HG03066 (cell line): ENCODE results near the gene EMD.

Experiments used
- ATAC-seq: cut with Tn5 transposase; IDR thresholded peaks from one replicate; pipeline ENCODE4 v1.9.1; 2021; ENCODE audit warnings: low read depth; ENCODE audit not compliant: unreplicated experiment

EMD gene

DNA sequence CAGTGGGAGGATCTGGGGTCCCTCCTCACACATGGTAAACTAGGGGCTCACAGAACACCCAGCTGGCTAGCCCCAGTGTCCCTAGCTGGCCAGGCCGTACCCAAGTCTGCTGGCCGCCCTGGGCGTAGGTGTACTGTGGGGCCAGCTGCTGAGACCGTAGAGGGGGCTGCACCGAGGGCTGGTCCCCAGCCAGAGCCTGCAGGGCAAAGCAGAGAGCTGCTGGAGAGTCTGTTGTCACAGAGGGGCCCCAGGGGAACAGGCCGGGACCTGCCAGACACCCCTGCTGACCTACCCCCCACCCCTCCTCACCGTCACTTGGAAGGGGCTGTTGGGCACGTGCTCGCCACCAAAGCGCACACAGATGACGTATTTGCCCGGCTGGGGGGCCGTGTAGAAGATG, 24.6 kb upstream of the EMD start:
- ATAC-seq = no peak

DNA sequence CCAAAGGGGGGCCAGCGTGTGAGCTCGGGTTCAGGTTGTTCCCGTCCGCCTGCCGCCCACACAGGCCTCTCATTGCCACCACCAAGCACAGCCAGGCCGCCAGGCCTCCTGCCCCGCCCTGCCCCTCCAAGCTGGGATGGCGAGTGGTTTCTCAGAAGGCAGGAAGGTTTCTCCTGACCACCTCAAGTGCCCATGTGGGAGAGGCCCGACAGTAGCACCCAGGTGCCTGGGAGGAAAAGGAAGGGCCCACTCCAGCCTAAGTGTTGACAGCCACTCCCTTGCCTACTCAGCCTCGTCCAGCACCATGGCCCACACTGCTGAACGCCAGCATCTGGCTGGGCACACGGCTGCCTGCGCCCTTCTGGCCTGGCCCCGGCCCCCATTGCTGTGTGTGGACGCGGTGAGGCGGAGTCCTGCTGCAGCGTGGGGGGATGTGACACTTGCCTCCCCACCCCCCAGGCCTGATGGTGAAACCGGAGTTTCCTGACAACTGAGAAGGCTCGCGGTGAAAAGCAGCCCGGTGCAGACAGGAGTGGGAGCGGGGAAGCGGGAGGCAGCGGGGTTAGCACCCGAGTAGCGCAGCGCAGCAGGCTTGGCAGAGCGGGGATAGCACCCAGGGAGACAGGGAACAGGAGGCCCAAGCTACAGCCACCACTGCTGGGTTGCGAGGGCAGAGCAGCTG, 23.9 kb upstream of the EMD start:
- ATAC-seq = no peak

DNA sequence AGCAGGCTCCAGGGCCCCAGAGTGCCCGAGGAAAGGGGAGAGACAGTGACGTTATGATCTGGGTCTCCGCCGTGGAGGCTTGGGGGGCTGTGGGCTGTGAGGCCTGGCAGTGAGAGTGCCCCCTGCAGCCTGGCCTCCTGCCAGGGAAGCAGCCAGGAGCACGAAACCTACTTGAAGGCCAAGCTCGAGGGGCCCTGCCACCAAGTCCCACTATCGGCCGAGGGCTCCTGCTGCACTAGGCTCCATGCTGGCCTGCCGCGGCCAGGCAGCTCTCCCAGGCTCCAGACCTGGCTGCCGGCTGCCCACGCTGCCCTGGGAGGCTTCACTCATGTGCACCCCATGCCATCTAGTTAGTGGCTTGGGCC, 23.3 kb upstream of the EMD start:
- no peak for ATAC-seq

DNA sequence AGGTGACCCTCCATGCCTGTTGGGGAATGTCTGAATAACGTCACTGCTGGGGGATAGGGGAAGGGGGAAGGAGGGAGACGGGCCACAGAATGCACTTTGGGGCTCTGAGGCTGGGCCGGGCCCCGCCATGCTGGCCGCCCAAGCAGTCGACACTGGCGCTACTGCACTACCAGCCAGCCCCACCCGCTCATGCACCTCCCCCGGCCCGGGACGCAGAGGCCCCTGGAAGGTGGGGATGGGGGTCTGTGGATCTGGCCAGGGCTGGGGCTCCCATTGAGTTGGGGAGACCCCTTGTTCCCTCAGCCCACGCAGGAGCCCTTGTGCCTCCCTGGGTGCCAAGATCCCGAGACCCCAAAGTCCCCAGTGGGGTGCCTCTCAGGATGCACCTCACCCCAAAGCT, 22.5 kb upstream of the EMD start:
- no peak for ATAC-seq

DNA sequence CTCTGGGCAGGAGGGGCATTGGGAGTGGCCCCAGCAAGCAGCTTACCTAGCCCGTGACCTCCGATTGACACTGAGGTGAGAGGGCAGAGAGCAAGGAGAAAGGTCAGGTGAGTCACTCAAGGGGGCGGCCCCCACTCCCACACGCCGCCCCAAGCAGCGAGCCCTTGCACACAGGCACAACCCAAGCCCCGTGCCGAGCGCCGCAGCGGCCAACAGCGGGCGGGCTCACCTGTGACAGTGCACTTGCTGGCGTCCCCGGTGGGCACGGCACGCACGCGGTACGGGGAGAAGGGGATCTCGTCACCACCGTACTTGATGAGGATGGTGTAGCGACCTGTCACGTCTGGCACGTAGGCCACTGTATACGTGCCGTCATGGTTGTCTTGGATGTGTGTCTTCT, 21.9 kb upstream of the EMD start:
- ATAC-seq = no peak

DNA sequence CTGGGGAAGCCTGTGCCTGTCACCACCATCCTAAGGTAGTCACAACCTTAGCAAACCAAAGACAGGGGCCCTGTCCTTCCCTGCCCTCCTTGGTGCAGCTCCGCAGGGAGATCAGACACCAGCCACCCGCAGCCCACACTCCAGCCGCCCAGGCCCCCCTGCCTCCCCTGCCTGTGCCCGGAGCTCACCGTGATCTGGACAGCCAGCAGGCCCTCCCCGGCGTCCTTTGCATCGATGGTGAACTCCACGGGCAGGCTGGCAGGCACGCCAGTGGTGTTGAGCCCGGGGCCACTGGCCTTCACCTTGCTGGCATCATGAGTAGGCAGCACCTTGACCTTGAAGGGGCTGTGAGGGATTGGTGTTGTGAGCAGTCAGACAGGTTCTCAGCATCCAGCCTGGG, 21.1 kb upstream of the EMD start:
- no peak for ATAC-seq

DNA sequence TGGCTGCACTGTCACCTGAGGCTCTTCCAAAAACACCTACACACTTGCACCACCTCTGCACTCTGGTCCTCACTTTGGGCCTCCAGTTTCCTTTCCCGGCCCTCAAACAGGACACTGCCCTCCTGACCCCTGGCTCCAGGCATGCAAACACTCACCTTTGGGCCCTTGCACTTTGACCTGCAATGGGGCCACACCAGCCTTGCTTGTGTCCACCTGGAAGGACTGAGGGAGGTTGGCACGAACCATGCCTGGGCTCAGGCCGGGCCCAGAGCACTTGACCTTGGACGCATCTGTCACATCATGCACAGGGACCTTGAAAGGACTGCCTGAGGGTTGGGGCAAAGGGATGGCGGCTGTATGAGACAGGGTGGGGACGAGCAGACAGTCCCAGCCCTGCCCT, 20.3 kb upstream of the EMD start:
- ATAC-seq = no peak

DNA sequence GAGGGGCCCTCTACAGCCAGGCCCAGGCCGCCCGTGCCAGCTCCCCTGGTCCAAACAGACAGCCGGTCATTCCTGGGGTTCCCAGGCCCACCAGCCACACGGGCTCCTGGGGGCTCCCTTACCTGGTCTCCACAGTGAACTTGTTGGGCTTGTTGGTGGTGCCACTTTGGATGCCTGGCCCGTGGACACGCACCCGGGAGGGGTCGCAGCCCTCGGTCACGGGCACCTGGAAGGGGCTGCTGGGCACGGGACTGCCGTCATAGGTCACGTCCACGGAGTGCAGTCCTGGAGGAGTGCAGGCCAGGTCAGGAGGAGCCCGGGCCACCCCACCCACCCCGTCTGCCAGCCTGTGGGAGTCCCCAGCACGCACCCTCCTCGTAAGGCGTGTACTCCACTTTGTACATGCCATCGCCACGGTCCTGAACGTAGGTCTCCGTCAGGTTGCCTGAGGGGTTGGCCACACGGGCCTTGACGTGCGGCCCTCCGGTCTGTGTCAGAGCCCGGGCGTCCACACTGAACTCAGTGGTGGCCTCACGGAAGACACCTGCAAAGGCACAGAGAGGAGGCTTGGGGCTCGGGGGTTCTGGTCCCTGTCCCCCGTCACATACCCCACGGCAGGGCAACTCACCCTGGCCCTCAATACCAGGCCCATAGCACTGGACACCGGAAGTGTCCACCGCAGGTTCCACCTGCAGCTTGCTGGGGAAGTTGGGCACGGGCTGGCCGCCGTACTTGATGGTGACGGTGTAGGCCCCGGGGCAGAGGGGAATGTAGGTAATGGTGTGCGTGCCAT, 19.5 kb upstream of the EMD start:
- no peak for ATAC-seq

DNA sequence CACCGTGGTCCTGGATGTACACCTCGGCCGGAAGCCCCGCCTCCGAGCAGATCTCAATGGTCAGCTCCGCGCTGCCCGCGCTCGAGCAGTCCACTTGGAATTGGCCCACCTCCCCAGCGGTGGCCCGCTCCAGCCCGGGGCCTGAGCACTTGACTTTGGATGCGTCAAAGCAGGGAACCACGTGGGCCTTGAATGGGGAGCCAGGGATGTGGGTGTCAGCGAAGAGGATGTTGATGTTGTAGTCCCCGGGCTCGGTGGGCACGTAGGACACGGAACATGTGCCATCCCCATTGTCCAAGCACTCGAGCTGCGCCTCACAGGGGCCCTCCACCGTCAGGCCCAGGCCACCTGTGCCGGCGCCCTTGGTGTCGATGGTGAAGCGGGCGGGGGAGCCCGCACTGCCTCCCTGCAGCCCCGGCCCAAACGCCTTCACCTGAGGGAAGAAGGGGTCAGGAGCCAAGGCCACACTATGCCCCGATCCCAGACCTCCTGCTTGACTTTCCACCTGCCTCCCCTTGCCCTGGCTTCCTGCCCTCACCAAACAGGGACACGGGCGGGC, 18.9 kb upstream of the EMD start:
- ATAC-seq = no peak

DNA sequence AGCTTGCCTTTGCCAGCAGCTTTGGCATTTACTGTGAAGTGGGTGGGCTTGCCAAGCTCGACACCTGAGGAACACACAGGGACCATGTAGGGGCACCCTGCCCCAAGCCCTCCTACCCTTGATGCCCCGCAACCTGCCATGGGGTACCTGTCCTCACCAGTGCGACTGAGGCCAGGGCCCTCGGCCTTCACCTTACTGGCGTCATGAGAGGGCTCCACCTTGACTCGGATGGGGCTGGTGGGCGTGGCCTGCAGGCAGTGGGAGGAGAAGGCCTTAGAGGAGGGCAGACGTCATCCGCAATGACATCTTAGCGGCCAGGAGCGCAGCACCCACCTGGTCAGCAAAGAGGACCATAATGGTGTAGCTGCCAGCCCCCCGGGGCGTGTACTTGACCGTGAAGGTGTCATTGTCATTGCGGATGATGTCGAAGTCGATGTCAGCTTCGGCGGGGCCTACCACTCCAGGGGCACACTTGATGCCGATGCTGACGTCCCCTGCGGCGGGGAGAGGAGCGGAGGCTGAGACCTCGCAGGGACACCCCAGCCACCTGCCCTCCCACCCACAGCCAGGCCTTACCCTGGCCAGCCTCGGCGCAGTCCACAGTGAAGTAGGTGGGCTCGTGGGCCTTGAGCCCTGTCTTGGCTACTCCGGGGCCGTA, 16.9 kb upstream of the EMD start:
- no peak for ATAC-seq

DNA sequence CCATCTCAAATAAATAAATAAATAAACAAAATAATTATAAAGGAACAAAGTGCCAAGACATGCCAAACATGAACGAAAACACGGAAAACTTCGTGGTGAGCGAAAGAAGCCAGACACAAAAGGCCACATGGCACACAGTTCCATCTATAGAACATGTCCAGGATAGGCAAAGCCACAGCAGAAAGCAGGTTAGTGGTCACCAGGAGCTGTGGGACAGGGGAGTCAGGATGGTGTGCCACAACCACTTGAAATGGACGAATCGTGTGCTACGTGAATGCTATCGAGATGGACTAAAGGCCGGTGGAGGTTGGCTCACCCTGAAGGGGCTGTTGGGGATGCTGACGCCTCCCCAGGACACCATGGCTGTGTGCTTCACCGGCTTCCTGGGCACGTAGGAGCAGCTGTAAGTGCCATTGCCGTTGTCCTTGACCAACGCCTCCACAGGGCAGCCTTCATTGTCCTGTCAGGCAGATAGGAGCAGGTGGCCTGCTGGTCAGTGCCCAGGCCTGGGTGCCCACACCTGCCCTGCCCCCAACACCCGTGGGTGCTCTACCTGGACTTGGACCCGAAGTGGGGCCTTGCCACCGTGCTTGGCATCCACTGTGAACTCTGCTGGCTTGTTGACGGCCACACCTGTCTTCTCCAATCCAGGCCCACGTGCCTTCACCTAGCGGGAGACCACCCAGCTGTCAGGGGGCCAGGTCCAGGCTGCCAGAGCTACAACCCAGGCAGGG, 15.2 kb upstream of the EMD start:
- ATAC-seq = no peak

DNA sequence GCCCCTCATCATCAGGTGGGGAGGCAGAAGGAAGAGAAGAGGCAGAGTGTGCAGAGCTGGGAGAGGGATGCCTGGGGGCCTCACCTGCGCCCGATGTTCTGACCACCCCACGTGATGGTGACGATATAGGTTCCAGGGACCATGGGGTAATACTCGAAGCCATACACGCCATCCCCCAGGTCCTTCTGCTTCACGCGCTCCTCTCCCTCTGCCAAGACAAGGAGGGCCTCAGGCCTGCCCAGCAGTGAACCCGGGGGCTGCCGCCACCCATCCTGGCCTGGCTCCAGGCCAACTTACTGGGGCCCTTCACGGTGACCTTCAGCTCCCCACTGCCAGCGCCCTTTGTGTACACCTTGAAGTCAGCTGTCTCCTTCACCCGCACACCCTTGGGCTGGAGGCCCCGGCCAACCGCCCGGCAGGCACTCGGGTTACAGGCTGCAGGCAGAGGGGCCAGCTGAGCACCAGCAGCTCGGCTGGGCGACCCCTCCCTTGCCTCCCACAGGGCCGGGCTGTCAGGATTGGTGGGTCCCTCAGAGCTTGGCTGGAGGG, 14.0 kb upstream of the EMD start:
- no peak for ATAC-seq

DNA sequence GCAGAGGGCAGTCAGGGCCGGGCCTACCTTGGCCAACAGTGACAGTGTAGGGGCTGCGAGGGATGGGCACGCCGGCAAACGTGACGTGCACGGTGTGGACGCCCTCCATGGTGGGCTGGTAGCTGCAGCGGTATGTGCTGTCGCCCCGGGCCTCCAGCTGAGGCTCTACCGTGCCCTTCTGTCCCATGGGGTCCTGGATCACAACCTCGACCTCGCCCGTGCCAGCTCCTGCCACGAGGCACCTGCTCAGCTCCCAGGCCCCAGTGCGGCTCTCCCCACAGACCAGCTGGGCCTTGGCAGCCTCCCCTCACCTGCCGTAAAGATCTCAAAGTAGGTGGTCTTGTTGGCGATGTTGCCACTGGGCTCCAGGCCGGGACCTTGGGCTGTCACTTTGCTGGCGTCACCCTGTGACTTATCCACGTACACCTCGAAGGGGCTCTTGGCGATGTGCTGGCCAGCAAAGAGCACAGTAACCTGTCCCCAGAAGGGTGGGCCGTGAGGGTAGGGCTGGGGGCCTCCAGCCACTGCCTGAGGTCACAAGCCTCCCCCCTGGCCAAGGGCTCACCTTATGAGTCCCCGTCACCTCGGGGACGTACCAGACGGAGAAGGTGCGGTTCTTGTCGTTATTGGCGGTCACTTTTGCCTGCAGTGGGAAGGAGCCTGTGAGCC, 13.0 kb upstream of the EMD start:
- no peak for ATAC-seq

DNA sequence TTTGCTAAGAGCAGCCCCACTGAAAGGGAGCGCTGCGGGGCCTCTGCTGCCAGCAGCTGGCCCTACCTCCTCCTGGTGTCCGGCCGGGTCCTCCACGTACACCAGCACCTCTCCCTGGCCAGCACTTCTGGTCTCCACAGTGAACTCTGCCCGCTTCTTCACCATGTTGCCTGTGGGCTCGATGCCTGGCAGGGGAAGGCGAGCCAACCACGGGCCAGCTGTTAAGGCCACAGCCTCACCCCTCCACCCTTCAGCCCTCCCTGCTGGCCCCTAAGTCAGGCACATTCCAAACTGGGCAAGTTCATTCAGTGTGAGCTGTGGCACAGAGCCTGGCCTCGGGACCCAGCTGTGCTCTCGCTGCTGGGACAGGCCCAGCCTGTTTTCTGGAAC, 12.4 kb upstream of the EMD start:
- ATAC-seq = no peak

DNA sequence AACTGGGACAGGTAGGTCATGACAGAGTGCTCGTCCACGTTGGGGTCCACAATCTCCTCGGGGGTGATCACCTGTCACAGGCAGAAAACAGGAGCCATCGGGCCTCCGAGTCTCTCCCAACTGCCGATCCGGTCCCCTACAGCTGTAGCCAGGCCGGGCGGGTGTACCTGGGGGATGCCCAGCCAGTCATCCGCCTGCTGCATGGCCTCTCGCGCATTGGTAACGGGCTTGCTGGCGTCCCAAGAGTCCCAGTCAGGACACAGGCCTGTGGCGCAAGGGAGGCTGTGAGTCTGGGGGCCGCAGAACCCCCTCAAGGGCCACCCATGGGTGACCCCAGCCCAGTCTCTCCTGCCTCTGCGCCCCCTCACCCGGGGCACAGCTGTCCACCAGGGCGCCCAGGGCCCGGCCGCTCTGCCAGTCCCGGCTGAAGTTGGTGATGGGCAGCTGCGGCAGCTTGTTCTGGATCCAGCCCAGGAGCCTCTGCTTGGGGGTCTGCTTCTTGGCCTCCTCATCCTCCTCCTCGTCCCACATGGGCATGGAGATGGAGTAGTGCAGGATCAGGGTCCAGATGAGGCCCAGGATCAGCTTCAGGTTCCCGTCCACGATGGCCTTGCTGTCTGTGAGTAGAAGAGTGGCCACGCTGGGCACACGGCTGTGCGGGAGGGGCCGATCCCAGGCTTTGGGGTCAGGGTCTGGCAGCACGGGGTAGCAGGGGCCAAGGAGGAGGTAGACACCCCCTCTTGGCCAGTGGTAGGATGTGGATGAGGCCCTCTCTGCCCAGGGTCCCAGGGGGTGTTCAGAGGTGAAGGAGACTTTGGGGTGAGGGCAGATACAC, 11.4 kb upstream of the EMD start:
- ATAC-seq = no peak

DNA sequence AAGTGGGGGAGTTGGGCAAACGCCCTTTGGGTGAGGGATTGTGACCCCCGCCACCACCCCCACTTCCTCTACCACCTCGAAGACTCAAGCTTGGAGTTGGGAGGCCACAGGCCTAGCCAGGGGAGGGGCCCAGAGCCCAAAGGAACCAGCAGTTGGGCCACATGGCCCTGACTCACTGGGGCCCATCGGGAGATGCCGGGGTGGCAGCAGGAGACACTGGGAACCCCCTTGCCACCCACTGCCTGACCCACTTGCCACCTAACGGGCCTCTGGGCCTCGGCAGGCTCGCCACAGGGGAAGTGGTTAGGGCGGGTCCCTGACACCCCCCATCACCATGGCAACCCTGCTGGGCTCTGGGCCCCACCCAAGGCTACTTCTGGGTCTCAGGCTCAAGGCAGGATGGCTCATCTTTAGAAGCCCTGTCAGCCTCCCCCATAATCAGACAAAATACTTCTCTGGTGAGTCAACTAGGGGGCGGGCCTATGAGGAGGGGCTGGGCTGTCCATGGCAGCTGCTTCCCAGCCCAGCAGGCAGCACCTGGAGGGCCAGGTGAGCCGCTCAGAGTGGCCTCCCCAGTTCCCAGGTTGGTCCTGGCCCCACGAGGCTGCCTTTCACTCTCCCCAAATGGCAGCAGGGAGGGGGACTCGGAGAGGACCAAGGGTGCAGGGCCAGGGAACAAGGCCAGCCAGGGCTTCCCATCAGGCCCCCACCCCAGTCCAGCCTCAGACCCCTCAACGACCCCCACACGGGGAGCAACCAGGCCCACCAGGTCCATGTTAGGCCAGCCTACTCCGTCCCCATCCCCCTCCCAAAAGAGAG, 10.3 kb upstream of the EMD start:
- no peak for ATAC-seq

DNA sequence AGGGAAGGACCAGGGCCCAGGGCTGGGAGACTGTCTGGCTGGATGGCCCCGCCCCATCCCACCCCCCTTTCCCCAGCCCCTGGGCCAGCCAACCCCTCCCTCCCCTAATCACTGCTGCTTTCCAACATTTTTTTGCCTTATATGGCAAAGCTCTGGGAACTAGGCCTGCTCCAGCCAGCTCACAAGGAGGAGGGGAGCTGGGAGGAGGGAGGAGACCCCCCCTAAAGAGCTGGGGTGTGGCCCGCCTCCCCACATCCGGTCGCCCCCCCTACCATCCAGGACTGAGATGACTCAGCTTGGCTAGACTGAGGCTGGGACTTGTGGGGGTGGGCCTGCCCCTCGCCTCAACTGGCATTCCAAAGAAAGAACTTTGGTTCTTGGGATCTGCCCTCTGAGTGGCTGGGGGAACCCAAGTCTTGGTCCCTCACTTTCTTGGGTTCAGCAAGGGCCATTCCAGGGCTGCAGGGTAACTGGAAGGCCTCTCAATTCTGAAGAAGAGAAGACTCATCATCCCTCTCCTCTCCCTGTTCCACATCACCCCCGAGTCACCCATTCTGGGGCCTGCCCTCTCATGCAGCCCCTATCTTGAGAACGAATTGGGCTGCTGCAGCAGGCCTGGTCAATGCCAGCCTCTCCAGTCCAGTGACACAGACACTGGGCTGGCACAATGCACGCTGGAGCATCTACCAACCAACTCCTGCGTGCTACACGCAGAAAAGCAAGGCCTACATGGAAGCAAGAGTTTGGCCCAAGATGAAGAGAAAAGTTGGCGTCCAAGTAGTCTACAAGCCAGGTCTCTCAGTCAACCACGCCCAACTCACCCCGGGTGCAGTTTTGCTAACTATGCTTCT, 9.4 kb upstream of the EMD start:
- no peak for ATAC-seq
